ENCODE measurements around the gene NDUFS4.

The NDUFS4 gene

GRCh38 chr5:53726121-53726520 is 165.7 kb downstream of the NDUFS4 start:
- no peak overlapping the region for H3K27ac ChIP-seq (ENCODE audit: low read depth, low read length)
- H2AFZ ChIP-seq (ENCODE audit: low read depth, low read length, severe bottlenecking), result no peak overlapping the region
- no peaks in the 10 kb centered on the region for H3K36me3 ChIP-seq (ENCODE audit: low read length)
- H3K4me2 ChIP-seq (ENCODE audit: low read depth, low read length, poor library complexity, severe bottlenecking), result no peak overlapping the region
- no peaks in the 10 kb centered on the region for H3K79me2 ChIP-seq (ENCODE audit: insufficient read depth, low read length)
- H3K9me3 ChIP-seq (ENCODE audit: insufficient read depth, low read length), result no peaks in the 10 kb centered on the region
- TF ChIP-seq EZH2phosphoT487 (conservative IDR thresholded peaks at IDR 0.05; ENCODE audit: low read length), result no peak
- TF ChIP-seq, protein P1, sequence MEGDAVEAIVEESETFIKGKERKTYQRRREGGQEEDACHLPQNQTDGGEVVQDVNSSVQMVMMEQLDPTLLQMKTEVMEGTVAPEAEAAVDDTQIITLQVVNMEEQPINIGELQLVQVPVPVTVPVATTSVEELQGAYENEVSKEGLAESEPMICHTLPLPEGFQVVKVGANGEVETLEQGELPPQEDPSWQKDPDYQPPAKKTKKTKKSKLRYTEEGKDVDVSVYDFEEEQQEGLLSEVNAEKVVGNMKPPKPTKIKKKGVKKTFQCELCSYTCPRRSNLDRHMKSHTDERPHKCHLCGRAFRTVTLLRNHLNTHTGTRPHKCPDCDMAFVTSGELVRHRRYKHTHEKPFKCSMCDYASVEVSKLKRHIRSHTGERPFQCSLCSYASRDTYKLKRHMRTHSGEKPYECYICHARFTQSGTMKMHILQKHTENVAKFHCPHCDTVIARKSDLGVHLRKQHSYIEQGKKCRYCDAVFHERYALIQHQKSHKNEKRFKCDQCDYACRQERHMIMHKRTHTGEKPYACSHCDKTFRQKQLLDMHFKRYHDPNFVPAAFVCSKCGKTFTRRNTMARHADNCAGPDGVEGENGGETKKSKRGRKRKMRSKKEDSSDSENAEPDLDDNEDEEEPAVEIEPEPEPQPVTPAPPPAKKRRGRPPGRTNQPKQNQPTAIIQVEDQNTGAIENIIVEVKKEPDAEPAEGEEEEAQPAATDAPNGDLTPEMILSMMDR (IDR thresholded peaks at IDR 0.05; ENCODE audit: insufficient read depth, low read length, poor library complexity, severe bottlenecking), result no peak
- no peaks in the 10 kb centered on the region for H3K9me2 ChIP-seq (replicated peaks; ENCODE audit: insufficient read depth, low read length)
- no peaks in the 10 kb centered on the region for H3K27me3 ChIP-seq (ENCODE audit: low read length)
- no peak overlapping the region for H3K9ac ChIP-seq (ENCODE audit: low read length)
- H3F3A ChIP-seq (ENCODE audit: insufficient read depth), result no peaks in the 10 kb centered on the region
- no peak overlapping the region for H3K4me3 ChIP-seq (ENCODE audit: insufficient read depth, low read length, poor library complexity, severe bottlenecking)
- H4K20me1 ChIP-seq (ENCODE audit: low read depth, low read length), result no peaks in the 10 kb centered on the region

DNA sequence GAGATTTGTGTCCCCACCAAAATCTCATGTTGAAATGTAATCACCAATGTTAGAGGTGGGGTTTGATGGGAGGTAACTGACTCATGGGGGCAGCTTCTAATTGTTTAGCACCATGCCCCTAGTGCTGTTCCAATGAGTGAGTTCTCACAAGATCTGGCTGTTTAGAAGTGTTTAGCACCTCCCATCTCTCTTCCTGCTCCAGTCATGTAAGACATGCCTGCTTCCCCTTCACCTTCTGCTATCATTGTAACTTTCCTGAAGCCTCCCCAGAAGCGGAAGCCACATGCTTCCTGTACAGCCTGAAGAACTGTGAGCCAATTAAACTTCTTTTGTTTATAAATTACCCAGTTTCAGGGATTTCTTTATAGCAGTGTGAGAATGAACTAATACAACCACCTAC is 170.5 kb downstream of the NDUFS4 start:
- no peaks in the 10 kb centered on the region for H3K9me2 ChIP-seq (replicated peaks; ENCODE audit: insufficient read depth, low read length)
- no peaks in the 10 kb centered on the region for H3K36me3 ChIP-seq (ENCODE audit: low read length)
- no peak overlapping the region for H3K9ac ChIP-seq (ENCODE audit: low read length)
- H3K9me3 ChIP-seq (ENCODE audit: insufficient read depth, low read length), result no peaks in the 10 kb centered on the region
- no peak overlapping the region for H3K27ac ChIP-seq (ENCODE audit: low read depth, low read length)
- H3F3A ChIP-seq (ENCODE audit: insufficient read depth), result no peaks in the 10 kb centered on the region
- no peaks in the 10 kb centered on the region for H3K27me3 ChIP-seq (ENCODE audit: low read length)
- H3K79me2 ChIP-seq (ENCODE audit: insufficient read depth, low read length), result no peaks in the 10 kb centered on the region
- H3K4me3 ChIP-seq (ENCODE audit: insufficient read depth, low read length, poor library complexity, severe bottlenecking), result no peak overlapping the region
- no peaks in the 10 kb centered on the region for H4K20me1 ChIP-seq (ENCODE audit: low read depth, low read length)
- no peak overlapping the region for H2AFZ ChIP-seq (ENCODE audit: low read depth, low read length, severe bottlenecking)
- TF ChIP-seq, protein P1 (IDR thresholded peaks at IDR 0.05; ENCODE audit: insufficient read depth, low read length, poor library complexity, severe bottlenecking), result no peak
- no peak for TF ChIP-seq EZH2phosphoT487 (conservative IDR thresholded peaks at IDR 0.05; ENCODE audit: low read length)
- H3K4me2 ChIP-seq (ENCODE audit: low read depth, low read length, poor library complexity, severe bottlenecking), result no peak overlapping the region
